Measurements from ENCODE around the gene GALNS.

GALNS gene

GRCh38 chr16:88876942-88877526, 20.3 kb upstream of the GALNS start:
- no peak for DNase-seq (ENCODE audit: low read depth in 2 of 2)

DNA sequence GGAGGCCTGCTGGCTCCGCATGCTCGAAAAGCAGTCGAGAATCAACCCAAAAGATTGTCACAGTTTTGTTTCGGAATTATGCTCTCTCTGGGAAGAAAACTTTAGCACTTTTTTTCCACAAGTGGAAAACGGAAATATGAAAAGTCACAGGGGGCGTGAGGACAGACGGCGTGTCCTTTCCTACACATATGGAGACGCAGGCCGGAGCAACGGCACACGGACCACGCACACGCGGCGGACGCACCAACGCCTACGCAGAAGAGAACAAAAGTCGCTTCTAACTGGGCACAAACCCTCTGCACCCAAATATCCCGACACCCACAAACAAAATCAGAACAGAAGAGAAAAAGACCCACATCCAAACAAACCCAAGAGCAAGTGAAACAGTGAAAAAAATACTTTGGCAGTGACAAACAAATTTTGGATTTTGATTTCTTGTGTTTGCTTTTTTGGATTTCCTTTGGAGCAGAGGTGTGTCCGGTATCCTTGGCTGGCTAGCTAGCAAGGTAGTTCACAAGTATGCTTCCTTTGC, 19.0 kb upstream of the GALNS start:
- DNase-seq (ENCODE audit: low read depth in 2 of 2) = no peak

GRCh38 chr16:88874938-88875599, 18.3 kb upstream of the GALNS start:
- DNase-seq (ENCODE audit: low read depth in 2 of 2) = no peak

GRCh38 chr16:88872650-88873331, 16.0 kb upstream of the GALNS start:
- DNase-seq (ENCODE audit: low read depth in 2 of 2) = no peak

- DNase-seq (ENCODE audit: low read depth in 2 of 2) = no peak
Observed at GRCh38 chr16:88871730-88872416, 15.1 kb upstream of the GALNS start.

DNA sequence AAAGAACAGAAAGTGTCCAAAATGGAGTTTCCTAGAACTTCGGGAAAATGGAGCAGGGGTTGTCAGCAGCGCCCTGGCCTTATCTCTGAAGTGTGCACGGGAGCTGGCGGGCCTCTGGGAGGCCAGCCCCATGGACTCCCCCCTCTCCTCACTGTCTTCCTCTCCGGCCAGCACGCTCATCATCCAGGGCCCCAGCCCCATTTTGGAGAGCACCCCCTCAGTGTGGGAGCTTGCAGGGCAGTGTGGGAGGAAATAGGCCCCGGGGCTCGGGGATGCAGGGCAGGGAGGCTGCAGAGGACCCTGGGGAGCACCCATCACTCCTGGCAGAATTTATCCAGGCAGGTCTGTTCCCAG, 14.6 kb upstream of the GALNS start:
- no peak for DNase-seq (ENCODE audit: low read depth in 2 of 2)

- no peak for DNase-seq (ENCODE audit: low read depth in 2 of 2)
Observed at GRCh38 chr16:88870608-88871348, 14.0 kb upstream of the GALNS start.

DNA sequence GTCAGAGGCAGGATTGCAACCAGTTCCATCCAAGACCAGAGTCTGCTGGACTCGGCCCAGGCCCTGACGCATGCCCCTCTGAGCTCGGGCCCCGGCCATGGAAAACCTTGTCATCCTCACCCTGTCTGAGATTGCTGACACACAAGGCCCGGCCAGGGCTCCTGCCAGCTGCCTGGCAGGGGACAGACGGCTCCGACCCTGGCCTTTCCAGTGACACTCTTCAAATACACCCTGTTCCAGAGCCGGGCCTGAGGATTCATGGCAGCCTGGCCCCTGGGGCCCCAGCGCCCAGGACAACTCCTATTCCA, 12.9 kb upstream of the GALNS start:
- DNase-seq (ENCODE audit: low read depth in 2 of 2) = no peak

- DNase-seq (ENCODE audit: low read depth in 2 of 2) = no peak
Observed at GRCh38 chr16:88868974-88869672, 12.4 kb upstream of the GALNS start.

- DNase-seq (ENCODE audit: low read depth in 2 of 2) = no peak
Observed at GRCh38 chr16:88867581-88868246, 11.0 kb upstream of the GALNS start.

DNA sequence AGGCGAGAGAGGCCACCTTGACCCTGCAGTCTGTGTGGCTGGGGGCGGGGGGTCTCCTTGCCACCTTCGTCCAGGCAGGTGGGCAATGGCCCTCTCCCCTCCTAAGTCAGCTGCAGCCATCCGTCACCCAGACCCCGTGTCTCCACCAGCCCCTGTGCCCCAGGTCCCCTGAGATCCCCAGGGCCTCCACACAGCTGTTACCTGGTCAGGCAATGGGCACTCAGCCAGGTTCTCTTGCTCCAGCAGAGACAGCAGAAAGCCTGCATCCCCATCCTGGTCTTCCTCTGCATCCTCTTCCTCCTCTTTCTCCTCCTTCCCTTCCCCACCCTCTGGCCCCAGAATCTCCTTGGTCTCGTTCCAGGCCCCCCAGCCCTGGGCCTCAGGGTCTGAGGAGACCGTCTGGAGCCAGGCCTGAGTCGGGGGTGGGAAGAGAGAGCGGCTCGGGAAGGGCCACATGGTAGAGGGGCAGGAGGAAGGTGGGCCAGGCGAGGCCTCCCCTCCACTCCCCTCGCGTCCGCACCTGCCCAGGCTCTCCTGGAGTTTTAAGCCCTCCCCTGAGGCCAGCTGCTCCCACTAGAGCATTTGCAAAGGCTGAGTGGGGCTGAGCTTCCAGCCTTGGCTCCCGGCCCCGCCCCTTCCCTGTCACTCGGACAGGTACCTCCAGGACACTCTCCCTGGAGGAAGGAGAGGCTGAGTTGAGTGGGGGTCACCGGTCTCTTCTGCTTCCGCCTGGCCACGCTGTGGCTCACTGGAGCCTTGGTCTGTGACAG, 9.6 kb upstream of the GALNS start, which contains the start of gene PABPN1L:
Gene PABPN1L, minus strand, starts transcription at position 510 of the 770 bp plus-strand sequence. Its CDS starts 54 bp downstream, at position 456.
- no peak for DNase-seq (ENCODE audit: low read depth in 2 of 2)

- no peak for DNase-seq (ENCODE audit: low read depth in 2 of 2)
Observed at GRCh38 chr16:88865742-88866141, 9.0 kb upstream of the GALNS start.

DNA sequence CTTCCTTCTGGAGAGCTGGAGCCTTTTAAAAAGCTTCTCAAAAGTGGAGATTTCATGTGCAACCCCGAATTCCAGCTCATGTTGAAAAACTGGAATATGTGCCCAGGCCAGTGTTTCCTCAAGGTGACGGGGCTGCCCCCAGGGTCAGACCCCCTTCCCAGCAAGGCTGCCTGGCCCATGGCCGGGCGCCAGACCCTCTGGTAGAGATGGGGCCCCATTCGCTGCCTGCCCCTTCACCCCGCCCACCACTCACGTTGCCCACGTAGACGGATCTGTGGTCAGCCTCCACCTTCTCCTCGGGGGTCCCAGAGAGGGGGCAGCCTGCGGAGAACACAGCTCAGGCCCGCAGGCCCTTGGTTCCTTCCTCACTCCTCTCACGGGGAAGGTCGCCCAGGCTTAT, 8.6 kb upstream of the GALNS start:
- no peak for DNase-seq (ENCODE audit: low read depth in 2 of 2)

GRCh38 chr16:88864521-88864920, 7.8 kb upstream of the GALNS start:
- no peak for DNase-seq (ENCODE audit: low read depth in 2 of 2)

GRCh38 chr16:88864099-88864498, 7.4 kb upstream of the GALNS start:
- DNase-seq (ENCODE audit: low read depth in 2 of 2) = no peak

- no peak for DNase-seq (ENCODE audit: low read depth in 2 of 2)
Observed at GRCh38 chr16:88863426-88863825, 6.7 kb upstream of the GALNS start.

DNA sequence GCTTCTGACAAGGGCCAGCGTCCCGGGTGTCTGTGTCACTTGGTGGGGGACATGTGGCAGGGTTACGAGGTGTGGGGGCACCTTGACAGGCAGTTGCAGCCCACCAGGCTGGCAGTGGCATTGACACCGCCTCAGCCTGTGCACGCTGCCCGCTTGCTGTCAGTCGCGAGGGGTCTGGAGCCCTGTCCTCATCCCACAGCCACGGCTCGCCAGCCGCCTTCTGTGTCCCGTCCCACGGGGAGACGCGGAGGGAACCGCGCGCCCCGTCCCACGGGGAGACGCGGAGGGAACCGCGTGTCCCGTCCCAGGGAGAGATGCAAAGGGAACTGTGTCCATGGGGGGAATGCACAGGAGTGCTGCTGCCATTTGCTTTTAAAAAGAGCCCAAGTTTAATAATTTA, 6.2 kb upstream of the GALNS start:
- no peak for DNase-seq (ENCODE audit: low read depth in 2 of 2)

DNA sequence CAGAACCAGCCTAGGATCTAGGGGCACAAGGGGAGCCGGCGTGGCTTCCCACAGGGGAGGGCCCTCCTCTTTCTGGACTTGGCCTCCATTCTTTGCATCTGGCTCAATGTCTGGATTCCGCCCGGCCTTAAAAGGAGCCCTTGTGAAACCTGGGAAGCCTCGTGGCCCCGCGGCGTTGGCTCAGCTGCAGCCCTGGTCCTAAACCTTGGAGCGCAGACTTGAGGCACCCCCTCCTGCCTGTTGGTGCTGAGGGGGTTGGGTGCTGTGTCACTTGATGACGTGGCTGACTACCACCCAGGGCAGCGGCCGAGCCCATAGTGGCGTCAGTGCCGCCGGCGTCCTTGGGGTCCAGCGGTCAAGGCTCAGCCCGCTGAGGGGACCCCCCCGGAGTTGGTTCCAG, 4.6 kb upstream of the GALNS start:
- no peak for DNase-seq (ENCODE audit: low read depth in 2 of 2)

DNA sequence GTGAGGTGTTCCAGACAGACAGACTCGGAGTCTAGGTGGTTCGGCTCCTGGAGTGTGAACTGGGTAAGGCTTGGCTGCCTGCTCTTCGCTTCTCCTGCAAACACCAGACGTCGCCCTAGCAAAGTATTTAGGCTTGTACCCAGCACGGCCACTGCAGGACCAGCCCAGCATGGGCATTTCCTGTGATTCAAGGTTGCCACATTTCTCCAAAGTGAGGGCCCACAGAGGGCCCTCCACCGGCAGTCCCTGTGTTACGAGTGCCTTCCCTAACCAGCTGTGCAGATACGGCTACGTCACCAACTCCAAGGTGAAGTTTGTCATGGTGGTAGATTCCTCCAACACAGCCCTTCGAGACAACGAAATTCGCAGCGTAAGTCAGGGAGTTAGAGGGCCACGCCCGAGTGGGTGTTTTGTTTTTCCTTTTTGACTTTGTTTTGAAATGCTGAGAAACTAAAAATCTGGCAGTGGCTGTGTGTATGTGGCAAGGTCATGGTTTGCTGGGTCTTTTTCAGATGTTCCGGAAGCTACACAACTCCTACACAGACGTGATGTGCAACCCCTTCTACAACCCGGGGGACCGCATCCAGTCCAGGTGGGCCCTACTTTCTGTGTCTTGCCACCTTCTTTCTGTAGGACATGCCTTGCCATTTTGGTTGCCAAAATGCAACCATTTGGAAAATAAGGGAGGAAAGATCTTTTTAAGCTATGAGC, 2.8 kb upstream of the GALNS start:
- no peak for DNase-seq (ENCODE audit: low read depth in 2 of 2)

All from stimulated activated CD8-positive, alpha-beta memory T cell treated with anti-CD3 and anti-CD28 coated beads, Interleukin-7, amount 100 ng/mL, for 4 hours (primary cell).